GM12891 (cell line): ENCODE data around the gene PCYT1B.

ENCODE experiments used
- PAX5 ChIP-seq: IDR thresholded peaks from 2 replicates; pipeline ENCODE4 v1.6.1; 2011; ENCODE audit warnings: low read length, moderate library complexity, mild to moderate bottlenecking; ENCODE audit not compliant: insufficient read depth, severe bottlenecking
- POLR2A ChIP-seq: IDR thresholded peaks from 2 replicates; pipeline ENCODE4 v1.6.1; 2011; ENCODE audit warnings: low read depth, low read length, control low read depth
- POLR2AphosphoS5 ChIP-seq: IDR thresholded peaks from 2 replicates; pipeline ENCODE4 v1.6.1; 2011; ENCODE audit warnings: low read depth, low read length, control low read depth
- POU2F2 ChIP-seq: IDR thresholded peaks from 2 replicates; pipeline ENCODE4 v1.6.1; 2011; ENCODE audit warnings: low read depth, mild to moderate bottlenecking, control low read depth, low read length, moderate library complexity
- SPI1 ChIP-seq: IDR thresholded peaks from 2 replicates; pipeline ENCODE4 v1.6.1; 2011; ENCODE audit warnings: low read depth, low read length, control low read depth
- TAF1 ChIP-seq: IDR thresholded peaks from 2 replicates; pipeline ENCODE4 v1.6.1; 2011; ENCODE audit warnings: low read depth, low read length, control low read depth

GRCh38 chrX:24574743-24575142, 72.4 kb downstream of the PCYT1B start:
- TF ChIP-seq POLR2A (no peak), POU2F2 (no peak), POLR2AphosphoS5 (no peak), TAF1 (no peak), PAX5 (no peak), SPI1 (no peak)
